Fibroblast of lung (primary cell): ENCODE measurements around the gene ADAT2. TPM values are rescaled to one million over a fixed set of nuclear protein-coding genes. Genes with fewer than 3 reads are reported as not detected.
A peak's percentile ranks its signal among the peaks of the same experiment; 100 is the strongest.

Experiments
- DNase-seq, 2 donors: peaks; one replicate each; pipeline versions ENCODE4 v3.0.0 to v3.0.0-alpha.2; 2010; ENCODE audit warnings: low read depth in 2 of 2
- H2AFZ ChIP-seq: 2 replicates; pipeline ENCODE4 v1.5.1; 2012; ENCODE audit warnings: low read length, control low read depth, inconsistent platforms
- H3K27ac ChIP-seq: 2 replicates; pipeline ENCODE4 v1.5.1; 2011; ENCODE audit warnings: low read length, control low read depth; ENCODE audit not compliant: insufficient read depth
- H3K27me3 ChIP-seq: 2 replicates; pipeline ENCODE4 v1.5.1; 2011; ENCODE audit warnings: mild to moderate bottlenecking, low read length; ENCODE audit not compliant: control insufficient read depth, insufficient read depth
- H3K36me3 ChIP-seq: 2 replicates; pipeline ENCODE4 v1.5.1; 2011; ENCODE audit warnings: low read length; ENCODE audit not compliant: control insufficient read depth, insufficient read depth
- H3K4me1 ChIP-seq: 2 replicates; pipeline ENCODE4 v1.5.1; 2011; ENCODE audit warnings: low read length; ENCODE audit not compliant: control insufficient read depth, insufficient read depth; ENCODE audit errors: extremely low read depth
- H3K4me2 ChIP-seq: 2 replicates; pipeline ENCODE4 v1.5.1; 2011; ENCODE audit warnings: low read length, control low read depth; ENCODE audit not compliant: insufficient read depth; ENCODE audit errors: extremely low read depth
- H3K4me3 ChIP-seq, 4 experiments: fragments of 200-600 bp in 1 of 4; sonication (generic) in 1 of 4; replicated peaks in 1 of 4; 2 replicates each; pipeline ENCODE4 v1.5.1; 2011 to 2016; ENCODE audit warnings: low read length in 4 of 4, low read depth in 3 of 4, mild to moderate bottlenecking in 3 of 4, control low read depth in 2 of 4, inconsistent platforms in 1 of 4, mixed read lengths in 1 of 4; ENCODE audit not compliant: insufficient read depth in 1 of 4; ENCODE audit errors: control extremely low read depth in 1 of 4
- H3K79me2 ChIP-seq: 2 replicates; pipeline ENCODE4 v1.5.1; 2012; ENCODE audit warnings: mild to moderate bottlenecking, low read length, inconsistent platforms; ENCODE audit not compliant: control insufficient read depth, insufficient read depth
- H3K9ac ChIP-seq: 2 replicates; pipeline ENCODE4 v1.5.1; 2011; ENCODE audit warnings: mild to moderate bottlenecking, low read length, control low read depth; ENCODE audit not compliant: insufficient read depth
- H3K9me3 ChIP-seq: 2 replicates; pipeline ENCODE4 v1.5.1; 2012; ENCODE audit warnings: low read depth, low read length; ENCODE audit not compliant: control insufficient read depth, insufficient read depth
- H4K20me1 ChIP-seq: 2 replicates; pipeline ENCODE4 v1.5.1; 2011; ENCODE audit warnings: low read length; ENCODE audit not compliant: control insufficient read depth, insufficient read depth; ENCODE audit errors: extremely low read depth
- EZH2 ChIP-seq: IDR thresholded peaks from 2 replicates; pipeline ENCODE4 v1.5.1; 2012; ENCODE audit warnings: low read length, control low read depth, mild to moderate bottlenecking; ENCODE audit errors: missing control alignments
- polyA plus RNA-seq, 2 donors: library from polyadenylated mRNA; depleted of rRNA in 1 of 2; stranded (reverse) in 1 of 2; unstranded in 1 of 2; fragments of >200 nt; gene quantifications; 2 replicates each; pipeline ENCODE4 v1.2.1, GENCODE V29; 2011 to 2012; ENCODE audit warnings: missing spikeins in 1 of 2
- total RNA-seq: library from RNA; depleted of rRNA; stranded (reverse); fragments of >200 nt; gene quantifications from 2 replicates; pipeline ENCODE4 v1.2.1, GENCODE V29; 2014
- TF ChIP-seq, protein P1 (sequence below), 2 donors: IDR thresholded peaks in 1 of 2; conservative IDR thresholded peaks in 1 of 2; 1 replicate in 1 of 2; 2 replicates in 1 of 2; pipeline ENCODE4 v1.5.1; 2011 to 2012; ENCODE audit warnings: low read length in 2 of 2, control low read depth in 1 of 2, inconsistent platforms in 1 of 2, low read depth in 1 of 2, mild to moderate bottlenecking in 1 of 2

The ADAT2 gene
- total and polyA plus RNA-seq, 2 donors (not counting 1 experiment from before 2014, with no cell fraction given) = 4.7 to 5.0 TPM

GRCh38 chr6:143468026-143468425, 17.5 kb upstream of the ADAT2 start:
- no peak overlapping the region for H3K4me2 ChIP-seq
- H4K20me1 ChIP-seq = no peaks in the 10 kb centered on the region
- DNase-seq = no peak
- H3K36me3 ChIP-seq = no peaks in the 10 kb centered on the region
- no peaks in the 10 kb centered on the region for H3K9me3 ChIP-seq
- H3K4me1 ChIP-seq = no peaks in the 10 kb centered on the region
- no peak overlapping the region for H3K27ac ChIP-seq
- H3K79me2 ChIP-seq = no peaks in the 10 kb centered on the region
- no peak overlapping the region for H3K9ac ChIP-seq
- no peak overlapping the region for H3K4me3 ChIP-seq
- H3K27me3 ChIP-seq = no peaks in the 10 kb centered on the region
- H2AFZ ChIP-seq = no peak overlapping the region
- TF ChIP-seq EZH2 = no peak
- TF ChIP-seq, protein P1, sequence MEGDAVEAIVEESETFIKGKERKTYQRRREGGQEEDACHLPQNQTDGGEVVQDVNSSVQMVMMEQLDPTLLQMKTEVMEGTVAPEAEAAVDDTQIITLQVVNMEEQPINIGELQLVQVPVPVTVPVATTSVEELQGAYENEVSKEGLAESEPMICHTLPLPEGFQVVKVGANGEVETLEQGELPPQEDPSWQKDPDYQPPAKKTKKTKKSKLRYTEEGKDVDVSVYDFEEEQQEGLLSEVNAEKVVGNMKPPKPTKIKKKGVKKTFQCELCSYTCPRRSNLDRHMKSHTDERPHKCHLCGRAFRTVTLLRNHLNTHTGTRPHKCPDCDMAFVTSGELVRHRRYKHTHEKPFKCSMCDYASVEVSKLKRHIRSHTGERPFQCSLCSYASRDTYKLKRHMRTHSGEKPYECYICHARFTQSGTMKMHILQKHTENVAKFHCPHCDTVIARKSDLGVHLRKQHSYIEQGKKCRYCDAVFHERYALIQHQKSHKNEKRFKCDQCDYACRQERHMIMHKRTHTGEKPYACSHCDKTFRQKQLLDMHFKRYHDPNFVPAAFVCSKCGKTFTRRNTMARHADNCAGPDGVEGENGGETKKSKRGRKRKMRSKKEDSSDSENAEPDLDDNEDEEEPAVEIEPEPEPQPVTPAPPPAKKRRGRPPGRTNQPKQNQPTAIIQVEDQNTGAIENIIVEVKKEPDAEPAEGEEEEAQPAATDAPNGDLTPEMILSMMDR (conservative IDR thresholded peaks at IDR 0.05 in 1 of 2, IDR thresholded peaks at IDR 0.05 in 1 of 2; ENCODE audit: low read depth in 1 of 2, low read length in 2 of 2) = no peak

DNA sequence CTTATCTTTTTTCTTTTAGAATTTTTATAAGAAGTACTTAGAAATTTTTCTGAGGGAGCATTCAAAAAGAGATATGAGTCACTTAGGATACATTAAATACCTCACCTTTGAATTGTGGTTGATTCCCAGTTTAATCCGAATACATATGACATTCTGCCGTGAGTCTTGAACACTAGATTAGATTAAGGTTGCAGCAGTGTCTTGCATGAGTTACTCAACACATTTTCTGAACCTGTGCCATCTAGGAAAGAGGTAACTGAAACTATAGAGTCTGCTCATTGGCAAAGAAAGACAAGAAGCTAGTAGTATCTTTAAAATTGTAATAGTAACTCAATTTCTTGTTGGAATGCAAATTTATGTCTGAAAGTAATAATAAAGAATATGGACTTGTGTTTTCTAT, 15.1 kb upstream of the ADAT2 start:
- TF ChIP-seq, protein P1 (conservative IDR thresholded peaks at IDR 0.05 in 1 of 2, IDR thresholded peaks at IDR 0.05 in 1 of 2; ENCODE audit: low read depth in 1 of 2, low read length in 2 of 2) = no peak
- no peak for TF ChIP-seq EZH2
- Histone ChIP-seq H4K20me1 (no peaks in the 10 kb centered on the region), H3K36me3 (no peaks in the 10 kb centered on the region), H3K9ac (no peak overlapping the region), H3K4me2 (no peak overlapping the region), H3K9me3 (no peaks in the 10 kb centered on the region), H3K79me2 (no peaks in the 10 kb centered on the region), H3K4me1 (no peaks in the 10 kb centered on the region), H3K4me3 (no peak overlapping the region), H3K27ac (no peak overlapping the region), H3K27me3 (no peaks in the 10 kb centered on the region), H2AFZ (no peak overlapping the region)
- peak; percentile 9 to 12 for DNase-seq

DNA sequence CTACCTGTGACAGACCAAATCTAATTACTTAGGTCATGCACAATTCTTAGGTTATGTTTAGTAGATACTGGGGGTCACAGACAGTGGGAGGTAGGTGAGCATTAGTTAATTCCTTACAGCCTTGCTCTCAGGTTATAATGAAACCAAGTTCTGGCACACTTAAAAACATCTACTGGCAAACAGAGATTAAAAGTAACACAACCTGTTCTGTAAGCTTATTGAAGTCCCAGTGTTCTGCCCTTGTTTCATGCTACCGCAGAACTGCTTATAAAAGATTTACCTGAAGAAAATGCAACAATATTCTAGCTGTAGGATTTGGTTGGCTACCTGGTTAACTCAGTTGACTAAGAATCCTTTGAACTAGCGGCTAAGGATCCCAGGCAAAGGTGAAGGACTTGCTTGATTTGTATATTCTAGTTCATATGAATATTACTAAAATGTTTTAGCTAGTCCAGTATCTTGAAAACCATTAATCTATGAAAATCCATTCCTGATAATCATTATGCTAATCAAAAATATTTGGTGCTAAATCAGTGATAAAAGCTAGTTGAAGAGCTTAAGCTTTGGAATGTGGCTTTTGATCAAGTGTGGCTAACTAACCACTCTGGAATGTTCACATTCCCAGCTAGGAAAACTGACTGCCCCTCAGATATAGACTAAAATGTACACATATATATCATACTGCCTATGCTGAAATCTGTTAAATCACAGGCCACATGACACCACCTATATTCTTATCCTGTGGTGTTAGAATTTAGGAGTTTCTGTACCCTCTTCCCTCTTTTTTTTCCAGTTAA, 7.3 kb upstream of the ADAT2 start:
- Histone ChIP-seq H3K9ac (no peak overlapping the region), H2AFZ (no peak overlapping the region), H4K20me1 (no peaks in the 10 kb centered on the region), H3K4me3 (no peak overlapping the region), H3K36me3 (no peaks in the 10 kb centered on the region), H3K4me1 (no peaks in the 10 kb centered on the region), H3K27ac (no peak overlapping the region), H3K79me2 (no peaks in the 10 kb centered on the region), H3K4me2 (no peak overlapping the region), H3K9me3 (no peaks in the 10 kb centered on the region), H3K27me3 (no peaks in the 10 kb centered on the region)
- DNase-seq = peak; percentile 8 to 65
- no peak for TF ChIP-seq EZH2
- TF ChIP-seq, protein P1 (conservative IDR thresholded peaks at IDR 0.05 in 1 of 2, IDR thresholded peaks at IDR 0.05 in 1 of 2; ENCODE audit: low read depth in 1 of 2, low read length in 2 of 2) = no peak
